Stimulated activated CD8-positive, alpha-beta memory T cell treated with anti-CD3 and anti-CD28 coated beads, Interleukin-7, amount 100 ng/mL, for 4 hours (primary cell): ENCODE data around the gene COL15A1.

Experiments
- DNase-seq, 2 donors: peaks; one replicate each; pipeline ENCODE4 v3.0.0-alpha.2; 2020; ENCODE audit warnings: low read depth in 2 of 2

The COL15A1 gene

GRCh38 chr9:99015448-99015847, 71.7 kb downstream of the COL15A1 start:
- no peak for DNase-seq

GRCh38 chr9:99015890-99016289, 72.2 kb downstream of the COL15A1 start:
- DNase-seq: no peak

- DNase-seq: no peak
Observed at GRCh38 chr9:99016681-99017387, 73.1 kb downstream of the COL15A1 start.

- DNase-seq: no peak
Observed at GRCh38 chr9:99018653-99019052, 74.9 kb downstream of the COL15A1 start.

GRCh38 chr9:99019510-99020331, 76.0 kb downstream of the COL15A1 start:
- DNase-seq: no peak

GRCh38 chr9:99020786-99021436, 77.2 kb downstream of the COL15A1 start:
- no peak for DNase-seq

GRCh38 chr9:99021512-99021911, 77.8 kb downstream of the COL15A1 start:
- DNase-seq: no peak

GRCh38 chr9:99023231-99023630, 79.5 kb downstream of the COL15A1 start:
- no peak for DNase-seq

- no peak for DNase-seq
Observed at GRCh38 chr9:99023831-99024230, 80.1 kb downstream of the COL15A1 start.

- no peak for DNase-seq
Observed at GRCh38 chr9:99024959-99025358, 81.3 kb downstream of the COL15A1 start.

GRCh38 chr9:99025616-99026270, 82.0 kb downstream of the COL15A1 start:
- no peak for DNase-seq

GRCh38 chr9:99026271-99026955, 82.7 kb downstream of the COL15A1 start:
- DNase-seq: no peak

- no peak for DNase-seq
Observed at GRCh38 chr9:99026956-99027298, 83.2 kb downstream of the COL15A1 start.

GRCh38 chr9:99027443-99027842, 83.7 kb downstream of the COL15A1 start:
- no peak for DNase-seq

- DNase-seq: no peak
Observed at GRCh38 chr9:99029083-99029645, 85.5 kb downstream of the COL15A1 start.

- DNase-seq: no peak
Observed at GRCh38 chr9:99030092-99030511, 86.4 kb downstream of the COL15A1 start.

- DNase-seq: no peak
Observed at GRCh38 chr9:99030610-99031109, 87.0 kb downstream of the COL15A1 start.

- no peak for DNase-seq
Observed at GRCh38 chr9:99031319-99031718, 87.6 kb downstream of the COL15A1 start.

- no peak for DNase-seq
Observed at GRCh38 chr9:99031994-99032393, 88.3 kb downstream of the COL15A1 start.

- DNase-seq: no peak
Observed at GRCh38 chr9:99034149-99034548, 90.4 kb downstream of the COL15A1 start.

GRCh38 chr9:99035313-99035712, 91.6 kb downstream of the COL15A1 start:
- no peak for DNase-seq
